Measurements from ENCODE around the gene CRCP. TPM values are rescaled to one million over a fixed set of nuclear protein-coding genes. Genes with fewer than 3 reads are reported as not detected.

The CRCP gene
- total RNA-seq, 1 donor from 2014 or later = 26.8 TPM

DNA sequence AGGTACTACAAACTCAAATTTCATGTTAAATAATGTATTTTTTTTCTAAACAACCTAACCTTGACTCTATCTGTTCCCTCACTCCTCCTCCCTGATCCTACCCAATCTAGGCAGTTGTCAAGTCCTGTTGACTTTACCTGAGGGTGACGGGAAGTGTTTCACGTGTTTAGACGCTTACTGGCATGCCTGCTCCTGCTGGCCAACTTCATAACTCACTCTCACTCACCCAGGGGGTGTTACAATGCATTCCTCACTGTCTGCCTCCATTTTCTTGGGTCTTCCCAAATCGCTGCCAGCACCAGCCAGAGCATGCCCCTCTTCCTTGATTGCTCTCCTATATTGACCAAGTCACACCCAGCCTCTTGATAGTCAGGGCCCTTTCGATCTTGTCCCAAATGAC is 28.3 kb downstream of the CRCP start:
- Histone ChIP-seq H3K4me2 (ENCODE audit: low read length) (no peak overlapping the region), H2AFZ (ENCODE audit: low read depth, low read length) (no peak overlapping the region), H4K20me1 (ENCODE audit: insufficient read depth, low read length) (peaks cover 17% of the 10 kb centered on the region), H3K9ac (ENCODE audit: low read length) (no peak overlapping the region), H3K4me1 (ENCODE audit: insufficient read depth, low read length) (peaks cover 14% of the 10 kb centered on the region), H3K4me3 (ENCODE audit: insufficient read depth, low read depth, low read length) (no peak overlapping the region), H3K9me3 (ENCODE audit: insufficient read depth, low read depth, low read length) (no peaks in the 10 kb centered on the region), H3K27ac (ENCODE audit: low read depth, low read length) (no peak overlapping the region), H3K27me3 (ENCODE audit: insufficient read depth, low read length) (no peaks in the 10 kb centered on the region), H3K36me3 (ENCODE audit: insufficient read depth, low read length) (peaks cover 11% of the 10 kb centered on the region), H3K79me2 (ENCODE audit: insufficient read depth, low read length) (peaks cover 17% of the 10 kb centered on the region)
- TF ChIP-seq, protein P1, sequence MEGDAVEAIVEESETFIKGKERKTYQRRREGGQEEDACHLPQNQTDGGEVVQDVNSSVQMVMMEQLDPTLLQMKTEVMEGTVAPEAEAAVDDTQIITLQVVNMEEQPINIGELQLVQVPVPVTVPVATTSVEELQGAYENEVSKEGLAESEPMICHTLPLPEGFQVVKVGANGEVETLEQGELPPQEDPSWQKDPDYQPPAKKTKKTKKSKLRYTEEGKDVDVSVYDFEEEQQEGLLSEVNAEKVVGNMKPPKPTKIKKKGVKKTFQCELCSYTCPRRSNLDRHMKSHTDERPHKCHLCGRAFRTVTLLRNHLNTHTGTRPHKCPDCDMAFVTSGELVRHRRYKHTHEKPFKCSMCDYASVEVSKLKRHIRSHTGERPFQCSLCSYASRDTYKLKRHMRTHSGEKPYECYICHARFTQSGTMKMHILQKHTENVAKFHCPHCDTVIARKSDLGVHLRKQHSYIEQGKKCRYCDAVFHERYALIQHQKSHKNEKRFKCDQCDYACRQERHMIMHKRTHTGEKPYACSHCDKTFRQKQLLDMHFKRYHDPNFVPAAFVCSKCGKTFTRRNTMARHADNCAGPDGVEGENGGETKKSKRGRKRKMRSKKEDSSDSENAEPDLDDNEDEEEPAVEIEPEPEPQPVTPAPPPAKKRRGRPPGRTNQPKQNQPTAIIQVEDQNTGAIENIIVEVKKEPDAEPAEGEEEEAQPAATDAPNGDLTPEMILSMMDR (IDR thresholded peaks at IDR 0.05; ENCODE audit: insufficient read depth, low read depth, low read length) = no peak
- TF ChIP-seq EZH2 (IDR thresholded peaks at IDR 0.05; ENCODE audit: insufficient read depth, low read length) = no peak
- DNase-seq (ENCODE audit: low read depth) = no peak
- Mint-ChIP-seq H3K27me3 (ENCODE audit: low read depth, unreplicated experiment) (no peaks in the 10 kb centered on the region), H3K36me3 (ENCODE audit: low read depth, unreplicated experiment) (peaks cover 23% of the 10 kb centered on the region), H3K4me3 (ENCODE audit: unreplicated experiment) (no peak overlapping the region), H3K27ac (ENCODE audit: unreplicated experiment) (no peak overlapping the region), H3K4me1 (ENCODE audit: low read depth, unreplicated experiment) (peaks cover 9% of the 10 kb centered on the region), H3K9me3 (ENCODE audit: unreplicated experiment) (no peaks in the 10 kb centered on the region)
- FAIRE-seq = no peak

DNA sequence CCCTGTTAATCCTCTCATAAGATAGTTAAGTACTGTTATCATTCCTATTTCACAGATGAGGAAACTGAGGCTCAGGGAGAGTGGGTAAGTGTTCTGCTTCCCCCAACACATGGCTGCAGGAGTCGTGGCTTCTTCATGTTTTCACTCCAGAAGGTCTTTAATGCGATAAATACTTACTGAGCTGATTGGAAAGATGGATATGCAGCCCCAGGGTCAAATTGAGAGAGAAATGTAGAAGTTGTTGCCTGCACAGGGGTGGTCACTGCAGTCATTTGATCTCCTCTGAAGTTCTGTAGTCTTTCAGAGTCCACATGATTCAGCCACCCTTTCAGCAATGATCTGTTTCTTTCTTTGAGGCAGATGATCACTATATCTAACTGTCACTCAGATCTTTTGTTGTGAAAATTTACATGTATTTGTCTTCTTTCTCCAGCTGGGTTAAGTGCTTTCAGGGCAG is 29.3 kb downstream of the CRCP start:
- TF ChIP-seq, protein P1 (IDR thresholded peaks at IDR 0.05; ENCODE audit: insufficient read depth, low read depth, low read length) = no peak
- TF ChIP-seq EZH2 (IDR thresholded peaks at IDR 0.05; ENCODE audit: insufficient read depth, low read length) = no peak

GRCh38 chr7:66145400-66146104 is 30.9 kb downstream of the CRCP start:
- Histone ChIP-seq H3K4me1 (ENCODE audit: insufficient read depth, low read length) (peaks cover 14% of the 10 kb centered on the region), H3K27ac (ENCODE audit: low read depth, low read length) (no peak overlapping the region), H3K36me3 (ENCODE audit: insufficient read depth, low read length) (peaks cover 10% of the 10 kb centered on the region), H4K20me1 (ENCODE audit: insufficient read depth, low read length) (peaks cover 6% of the 10 kb centered on the region), H3K9me3 (ENCODE audit: insufficient read depth, low read depth, low read length) (no peaks in the 10 kb centered on the region), H3K4me2 (ENCODE audit: low read length) (no peak overlapping the region), H2AFZ (ENCODE audit: low read depth, low read length) (no peak overlapping the region), H3K27me3 (ENCODE audit: insufficient read depth, low read length) (no peaks in the 10 kb centered on the region), H3K79me2 (ENCODE audit: insufficient read depth, low read length) (peaks cover 12% of the 10 kb centered on the region), H3K9ac (ENCODE audit: low read length) (no peak overlapping the region), H3K4me3 (ENCODE audit: insufficient read depth, low read depth, low read length) (no peak overlapping the region)
- no peak overlapping the region for H3K4me3 Mint-ChIP-seq (ENCODE audit: unreplicated experiment)
- H3K27ac Mint-ChIP-seq (ENCODE audit: unreplicated experiment) = no peak overlapping the region
- no peak for DNase-seq (ENCODE audit: low read depth)
- H3K27me3 Mint-ChIP-seq (ENCODE audit: low read depth, unreplicated experiment) = no peaks in the 10 kb centered on the region
- peaks cover 30% of the 10 kb centered on the region for H3K36me3 Mint-ChIP-seq (ENCODE audit: low read depth, unreplicated experiment)
- H3K9me3 Mint-ChIP-seq (ENCODE audit: unreplicated experiment) = no peaks in the 10 kb centered on the region
- TF ChIP-seq, protein P1 (IDR thresholded peaks at IDR 0.05; ENCODE audit: insufficient read depth, low read depth, low read length) = no peak
- TF ChIP-seq EZH2 (IDR thresholded peaks at IDR 0.05; ENCODE audit: insufficient read depth, low read length) = no peak
- no peak for FAIRE-seq
- peaks cover 10% of the 10 kb centered on the region for H3K4me1 Mint-ChIP-seq (ENCODE audit: low read depth, unreplicated experiment)

More for the DNA sequence above, 29.3 kb downstream of the CRCP start:
- Mint-ChIP-seq H3K4me1 (ENCODE audit: low read depth, unreplicated experiment) (peaks cover 13% of the 10 kb centered on the region), H3K27me3 (ENCODE audit: low read depth, unreplicated experiment) (no peaks in the 10 kb centered on the region), H3K27ac (ENCODE audit: unreplicated experiment) (no peak overlapping the region), H3K36me3 (ENCODE audit: low read depth, unreplicated experiment) (peaks cover 30% of the 10 kb centered on the region), H3K4me3 (ENCODE audit: unreplicated experiment) (no peak overlapping the region), H3K9me3 (ENCODE audit: unreplicated experiment) (no peaks in the 10 kb centered on the region)
- DNase-seq (ENCODE audit: low read depth) = no peak
- Histone ChIP-seq H3K9ac (ENCODE audit: low read length) (no peak overlapping the region), H2AFZ (ENCODE audit: low read depth, low read length) (no peak overlapping the region), H3K4me1 (ENCODE audit: insufficient read depth, low read length) (peaks cover 22% of the 10 kb centered on the region), H3K79me2 (ENCODE audit: insufficient read depth, low read length) (peaks cover 17% of the 10 kb centered on the region), H3K27ac (ENCODE audit: low read depth, low read length) (no peak overlapping the region), H3K4me3 (ENCODE audit: insufficient read depth, low read depth, low read length) (no peak overlapping the region), H3K9me3 (ENCODE audit: insufficient read depth, low read depth, low read length) (no peaks in the 10 kb centered on the region), H3K27me3 (ENCODE audit: insufficient read depth, low read length) (no peaks in the 10 kb centered on the region), H3K36me3 (ENCODE audit: insufficient read depth, low read length) (peaks cover 10% of the 10 kb centered on the region), H3K4me2 (ENCODE audit: low read length) (no peak overlapping the region), H4K20me1 (ENCODE audit: insufficient read depth, low read length) (peaks cover 17% of the 10 kb centered on the region)
- no peak for FAIRE-seq

All from astrocyte (in vitro differentiated cells and primary cell).